Measurements from ENCODE around the gene RPS6KA3.
"Not testable (repeated sequence)": the region's sequence is repeated elsewhere in the genome, so short reads cannot be mapped to it uniquely, and the experiment has no call there.

Gene RPS6KA3

GRCh38 chrX:20130357-20130756 is 136.4 kb downstream of the RPS6KA3 start:
- H2AFZ ChIP-seq (ENCODE audit: low read depth, low read length), result no peak overlapping the region
- H4K8ac ChIP-seq (ENCODE audit: low read length), result no peak overlapping the region
- no peak overlapping the region for H3K4me2 ChIP-seq (ENCODE audit: low read length, poor library complexity, severe bottlenecking)
- no peak overlapping the region for H2BK15ac ChIP-seq (ENCODE audit: low read depth, poor library complexity, severe bottlenecking)
- no peak overlapping the region for H3K4ac ChIP-seq (ENCODE audit: low read depth in 1 of 2, low read length in 2 of 2)
- H3K27me3 ChIP-seq (ENCODE audit: control insufficient read depth in 1 of 2, insufficient read depth in 1 of 2, low read length in 2 of 2), result no peaks in the 10 kb centered on the region
- H3K79me1 ChIP-seq (replicated peaks; ENCODE audit: low read length, poor library complexity, severe bottlenecking), result peaks cover 1% of the 10 kb centered on the region
- no peak overlapping the region for H2AK5ac ChIP-seq (ENCODE audit: low read length, severe bottlenecking)
- no peak overlapping the region for H3K18ac ChIP-seq (ENCODE audit: low read depth in 1 of 2, low read length in 2 of 2)
- H4K91ac ChIP-seq (ENCODE audit: low read length), result no peak overlapping the region
- no peak overlapping the region for H3K23ac ChIP-seq (ENCODE audit: low read length in 2 of 2)
- H3K27ac ChIP-seq (ENCODE audit: low read length, poor library complexity, severe bottlenecking), result no peak overlapping the region
- WGBS, result no CpG with 5 or more reads among the region's 1 CpG
- no peak overlapping the region for H3K14ac ChIP-seq (ENCODE audit: low read length in 2 of 2)
- peaks cover 1% of the 10 kb centered on the region for H3K4me1 ChIP-seq (ENCODE audit: control insufficient read depth, insufficient read depth, low read depth, low read length)
- no peak overlapping the region for H2BK120ac ChIP-seq (ENCODE audit: low read depth, low read length)
- no peak for DNase-seq
- peak overlapping the region; percentile 56 for H3K9ac ChIP-seq (ENCODE audit: low read length)
- H3K4me3 ChIP-seq (ENCODE audit: insufficient read depth in 1 of 2, low read depth in 1 of 2, low read length in 2 of 2), result no peak overlapping the region
- no peaks in the 10 kb centered on the region for H3K9me3 ChIP-seq (ENCODE audit: control insufficient read depth, low read length)
- H3K36me3 ChIP-seq (ENCODE audit: control insufficient read depth in 1 of 2, insufficient read depth in 2 of 2, low read depth in 1 of 2, low read length in 2 of 2), result peaks cover 3 to 74% of the 10 kb centered on the region in 2 experiments
- no peak overlapping the region for H2BK5ac ChIP-seq (ENCODE audit: low read depth, low read length, poor library complexity, severe bottlenecking)
- no peak overlapping the region for H2BK12ac ChIP-seq (ENCODE audit: low read length in 2 of 2)

- WGBS, result 100% methylated on average over 1 of the region's 1 CpG
- Histone ChIP-seq H3K23ac (ENCODE audit: low read length in 2 of 2) (no peak overlapping the region), H3K9me3 (ENCODE audit: control insufficient read depth, low read length) (no peaks in the 10 kb centered on the region), H2AK5ac (ENCODE audit: low read length, severe bottlenecking) (no peak overlapping the region), H3K79me1 (replicated peaks; ENCODE audit: low read length, poor library complexity, severe bottlenecking) (peaks cover 1% of the 10 kb centered on the region), H2BK12ac (ENCODE audit: low read length in 2 of 2) (no peak overlapping the region), H2BK5ac (ENCODE audit: low read depth, low read length, poor library complexity, severe bottlenecking) (no peak overlapping the region), H3K4ac (ENCODE audit: low read depth in 1 of 2, low read length in 2 of 2) (no peak overlapping the region), H4K91ac (ENCODE audit: low read length) (no peak overlapping the region), H3K36me3 (ENCODE audit: control insufficient read depth in 1 of 2, insufficient read depth in 2 of 2, low read depth in 1 of 2, low read length in 2 of 2) (peaks cover 3 to 74% of the 10 kb centered on the region in 2 experiments), H2BK120ac (ENCODE audit: low read depth, low read length) (no peak overlapping the region), H3K4me1 (ENCODE audit: control insufficient read depth, insufficient read depth, low read depth, low read length) (peaks cover 1% of the 10 kb centered on the region), H2AFZ (ENCODE audit: low read depth, low read length) (no peak overlapping the region), H3K9ac (ENCODE audit: low read length) (no peak overlapping the region), H3K27ac (ENCODE audit: low read length, poor library complexity, severe bottlenecking) (no peak overlapping the region), H3K18ac (ENCODE audit: low read depth in 1 of 2, low read length in 2 of 2) (no peak overlapping the region), H3K4me3 (ENCODE audit: insufficient read depth in 1 of 2, low read depth in 1 of 2, low read length in 2 of 2) (no peak overlapping the region), H2BK15ac (ENCODE audit: low read depth, poor library complexity, severe bottlenecking) (no peak overlapping the region), H3K27me3 (ENCODE audit: control insufficient read depth in 1 of 2, insufficient read depth in 1 of 2, low read length in 2 of 2) (no peaks in the 10 kb centered on the region), H3K4me2 (ENCODE audit: low read length, poor library complexity, severe bottlenecking) (no peak overlapping the region), H3K14ac (ENCODE audit: low read length in 2 of 2) (no peak overlapping the region), H4K8ac (ENCODE audit: low read length) (no peak overlapping the region)
- DNase-seq, result no peak
These were observed 137.2 kb downstream of the RPS6KA3 start for GRCh38 chrX:20129547-20129946.

GRCh38 chrX:20128670-20129069 is 138.0 kb downstream of the RPS6KA3 start:
- no peaks in the 10 kb centered on the region for H3K27me3 ChIP-seq (ENCODE audit: control insufficient read depth in 1 of 2, insufficient read depth in 1 of 2, low read length in 2 of 2)

GRCh38 chrX:20127440-20127839 is 139.3 kb downstream of the RPS6KA3 start:
- not testable (repeated sequence) for H3K4me3 ChIP-seq (ENCODE audit: insufficient read depth in 1 of 2, low read depth in 1 of 2, low read length in 2 of 2); H2BK12ac ChIP-seq (ENCODE audit: low read length in 2 of 2); H3K79me1 ChIP-seq (replicated peaks; ENCODE audit: low read length, poor library complexity, severe bottlenecking); H2AK5ac ChIP-seq (ENCODE audit: low read length, severe bottlenecking); H3K9me3 ChIP-seq (ENCODE audit: control insufficient read depth, low read length); H3K18ac ChIP-seq (ENCODE audit: low read depth in 1 of 2, low read length in 2 of 2); H3K4me1 ChIP-seq (ENCODE audit: control insufficient read depth, insufficient read depth, low read depth, low read length); H2BK5ac ChIP-seq (ENCODE audit: low read depth, low read length, poor library complexity, severe bottlenecking); H3K23ac ChIP-seq (ENCODE audit: low read length in 2 of 2); H3K14ac ChIP-seq (ENCODE audit: low read length in 2 of 2); H3K27me3 ChIP-seq (ENCODE audit: control insufficient read depth in 1 of 2, insufficient read depth in 1 of 2, low read length in 2 of 2); H2BK120ac ChIP-seq (ENCODE audit: low read depth, low read length); H3K4ac ChIP-seq (ENCODE audit: low read depth in 1 of 2, low read length in 2 of 2); DNase-seq; H3K4me2 ChIP-seq (ENCODE audit: low read length, poor library complexity, severe bottlenecking); H3K27ac ChIP-seq (ENCODE audit: low read length, poor library complexity, severe bottlenecking); H2BK15ac ChIP-seq (ENCODE audit: low read depth, poor library complexity, severe bottlenecking); H4K91ac ChIP-seq (ENCODE audit: low read length); H4K8ac ChIP-seq (ENCODE audit: low read length); H3K9ac ChIP-seq (ENCODE audit: low read length); H2AFZ ChIP-seq (ENCODE audit: low read depth, low read length)
- peaks cover 3 to 61% of the 10 kb centered on the region in 2 experiments for H3K36me3 ChIP-seq (ENCODE audit: control insufficient read depth in 1 of 2, insufficient read depth in 2 of 2, low read depth in 1 of 2, low read length in 2 of 2)
- WGBS, result no CpG with 5 or more reads among the region's 3 CpGs

More at GRCh38 chrX:20128670-20129069, 138.0 kb downstream of the RPS6KA3 start:
- Histone ChIP-seq H3K9ac (ENCODE audit: low read length) (no peak overlapping the region), H3K4me3 (ENCODE audit: insufficient read depth in 1 of 2, low read depth in 1 of 2, low read length in 2 of 2) (no peak overlapping the region), H3K9me3 (ENCODE audit: control insufficient read depth, low read length) (no peaks in the 10 kb centered on the region), H4K8ac (ENCODE audit: low read length) (no peak overlapping the region), H3K14ac (ENCODE audit: low read length in 2 of 2) (no peak overlapping the region), H2BK12ac (ENCODE audit: low read length in 2 of 2) (no peak overlapping the region), H2AFZ (ENCODE audit: low read depth, low read length) (no peak overlapping the region), H3K4ac (ENCODE audit: low read depth in 1 of 2, low read length in 2 of 2) (no peak overlapping the region), H3K36me3 (ENCODE audit: control insufficient read depth in 1 of 2, insufficient read depth in 2 of 2, low read depth in 1 of 2, low read length in 2 of 2) (peaks cover 3 to 74% of the 10 kb centered on the region in 2 experiments), H2BK120ac (ENCODE audit: low read depth, low read length) (no peak overlapping the region), H3K4me1 (ENCODE audit: control insufficient read depth, insufficient read depth, low read depth, low read length) (peaks cover 1% of the 10 kb centered on the region), H3K23ac (ENCODE audit: low read length in 2 of 2) (no peak overlapping the region), H3K27ac (ENCODE audit: low read length, poor library complexity, severe bottlenecking) (no peak overlapping the region), H2BK5ac (ENCODE audit: low read depth, low read length, poor library complexity, severe bottlenecking) (no peak overlapping the region), H4K91ac (ENCODE audit: low read length) (no peak overlapping the region), H3K79me1 (replicated peaks; ENCODE audit: low read length, poor library complexity, severe bottlenecking) (no peaks in the 10 kb centered on the region), H2AK5ac (ENCODE audit: low read length, severe bottlenecking) (no peak overlapping the region), H3K18ac (ENCODE audit: low read depth in 1 of 2, low read length in 2 of 2) (no peak overlapping the region), H3K4me2 (ENCODE audit: low read length, poor library complexity, severe bottlenecking) (no peak overlapping the region), H2BK15ac (ENCODE audit: low read depth, poor library complexity, severe bottlenecking) (no peak overlapping the region)
- DNase-seq, result no peak
- no CpG with 5 or more reads among the region's 4 CpGs for WGBS
